Measurements from ENCODE around the gene CDH23. TPM values are rescaled to one million over a fixed set of nuclear protein-coding genes. Genes with fewer than 3 reads are reported as not detected.

The CDH23 gene
- total RNA-seq, 8 experiments from 2014 or later, result 1.6 to 81.3 (median 3.3) TPM

GRCh38 chr10:71635251-71635866 lies 238.6 kb downstream of the CDH23 start:
- WGBS, 10 experiments, result 40 to 90% (median 64%) methylated on average over 1 to 8 of the region's 13 CpGs; no CpG with 5 or more reads in 2 of the 10 experiments
- Histone ChIP-seq H3K4me1 (replicated peaks in 1 of 2) (peaks cover 58 to 63% of the 10 kb centered on the region in 2 donors), H3K27ac (peak overlapping the region in 1 of 2 donors; percentile 23), H3K4me3 (no peak overlapping the region)
- in situ Hi-C loops (cut with MboI; ENCODE audit: low pct_unique_long_range_greater_than_20kb in 2 of 9, low sequenced_read_pairs in 9 of 9, unreplicated experiment in 9 of 9), result no loop called here
- ATAC-seq (replicated peaks in 6 of 8), result no peak

GRCh38 chr10:71635867-71636266 lies 239.1 kb downstream of the CDH23 start:
- ATAC-seq (replicated peaks in 6 of 8), result no peak
- 25 to 100% (median 86%) methylated on average over 1 to 5 of the region's 5 CpGs; no CpG with 5 or more reads in 2 of the 10 experiments for WGBS, 10 experiments
- Histone ChIP-seq H3K27ac (no peak overlapping the region), H3K4me1 (replicated peaks in 1 of 2) (peaks cover 58 to 63% of the 10 kb centered on the region in 2 donors), H3K4me3 (no peak overlapping the region)
- in situ Hi-C loops (cut with MboI; ENCODE audit: low pct_unique_long_range_greater_than_20kb in 2 of 9, low sequenced_read_pairs in 9 of 9, unreplicated experiment in 9 of 9), result no loop called here

- no peak for ATAC-seq (replicated peaks in 6 of 8)
- in situ Hi-C loops (cut with MboI; ENCODE audit: low pct_unique_long_range_greater_than_20kb in 2 of 9, low sequenced_read_pairs in 9 of 9, unreplicated experiment in 9 of 9), result no loop called here
- H3K4me3 ChIP-seq, result no peak overlapping the region
- WGBS, 10 experiments, result 42 to 100% (median 92%) methylated on average over 1 to 4 of the region's 5 CpGs; no CpG with 5 or more reads in 2 of the 10 experiments
- H3K4me1 ChIP-seq (replicated peaks in 1 of 2), result peaks cover 55 to 58% of the 10 kb centered on the region in 2 donors
- H3K27ac ChIP-seq, result no peak overlapping the region
These were observed 239.9 kb downstream of the CDH23 start for GRCh38 chr10:71636588-71636987.

GRCh38 chr10:71637305-71637704 lies 240.6 kb downstream of the CDH23 start:
- in situ Hi-C loops (cut with MboI; ENCODE audit: low pct_unique_long_range_greater_than_20kb in 2 of 9, low sequenced_read_pairs in 9 of 9, unreplicated experiment in 9 of 9), result no loop called here
- no peak overlapping the region for H3K4me3 ChIP-seq
- 40 to 100% (median 90%) methylated on average over 1 of the region's 2 CpGs; no CpG with 5 or more reads in 6 of the 10 experiments for WGBS, 10 experiments
- no peak overlapping the region for H3K27ac ChIP-seq
- peaks cover 48 to 52% of the 10 kb centered on the region in 2 donors for H3K4me1 ChIP-seq (replicated peaks in 1 of 2)
- ATAC-seq (replicated peaks in 6 of 8), result no peak

- in situ Hi-C loops (cut with MboI; ENCODE audit: low pct_unique_long_range_greater_than_20kb in 2 of 9, low sequenced_read_pairs in 9 of 9, unreplicated experiment in 9 of 9), result no loop called here
- ATAC-seq (replicated peaks in 6 of 8), result peak in 6 of 8 experiments; percentile 4 to 61 (median 48)
- Histone ChIP-seq H3K4me3 (no peak overlapping the region), H3K4me1 (replicated peaks in 1 of 2) (peaks cover 39 to 42% of the 10 kb centered on the region in 2 donors), H3K27ac (peak overlapping the region in 1 of 2 donors; percentile 11)
- WGBS, 10 experiments, result 40 to 59% (median 48%) methylated on average over 2 to 10 of the region's 14 CpGs; no CpG with 5 or more reads in 4 of the 10 experiments
These were observed 241.5 kb downstream of the CDH23 start for GRCh38 chr10:71638064-71638821.

- 51 to 100% (median 69%) methylated on average over 1 to 12 of the region's 24 CpGs; no CpG with 5 or more reads in 5 of the 10 experiments for WGBS, 10 experiments
- peak in 7 of 8 experiments; percentile 10 to 76 (median 65) for ATAC-seq (replicated peaks in 6 of 8)
- Histone ChIP-seq H3K27ac (peak overlapping the region in 1 of 2 donors; percentile 11), H3K4me3 (no peak overlapping the region), H3K4me1 (replicated peaks in 1 of 2) (peaks cover 30 to 34% of the 10 kb centered on the region in 2 donors)
- in situ Hi-C loops (cut with MboI; ENCODE audit: low pct_unique_long_range_greater_than_20kb in 2 of 9, low sequenced_read_pairs in 9 of 9, unreplicated experiment in 9 of 9), result no loop called here
These were observed 242.4 kb downstream of the CDH23 start for GRCh38 chr10:71638822-71639719.

GRCh38 chr10:71640607-71641006 lies 243.9 kb downstream of the CDH23 start:
- peak in 2 of 8 experiments; percentile 36 to 61 for ATAC-seq (replicated peaks in 6 of 8)
- WGBS, 10 experiments, result 40 to 100% (median 72%) methylated on average over 1 to 5 of the region's 9 CpGs; no CpG with 5 or more reads in 2 of the 10 experiments
- peaks cover 15 to 20% of the 10 kb centered on the region in 2 donors for H3K4me1 ChIP-seq (replicated peaks in 1 of 2)
- in situ Hi-C loops (cut with MboI; ENCODE audit: low pct_unique_long_range_greater_than_20kb in 2 of 9, low sequenced_read_pairs in 9 of 9, unreplicated experiment in 9 of 9), result no loop called here
- H3K4me3 ChIP-seq, result no peak overlapping the region
- H3K27ac ChIP-seq, result no peak overlapping the region

- Histone ChIP-seq H3K4me1 (replicated peaks in 1 of 2) (peaks cover 11 to 20% of the 10 kb centered on the region in 2 donors), H3K27ac (no peak overlapping the region), H3K4me3 (no peak overlapping the region)
- no peak for ATAC-seq (replicated peaks in 6 of 8)
- in situ Hi-C loops (cut with MboI; ENCODE audit: low pct_unique_long_range_greater_than_20kb in 2 of 9, low sequenced_read_pairs in 9 of 9, unreplicated experiment in 9 of 9), result no loop called here
- WGBS, 10 experiments, result 52 to 100% (median 80%) methylated on average over 1 to 7 of the region's 7 CpGs; no CpG with 5 or more reads in 3 of the 10 experiments
These were observed 244.7 kb downstream of the CDH23 start for GRCh38 chr10:71641449-71641848.

GRCh38 chr10:71641986-71642385 lies 245.3 kb downstream of the CDH23 start:
- in situ Hi-C loops (cut with MboI; ENCODE audit: low pct_unique_long_range_greater_than_20kb in 2 of 9, low sequenced_read_pairs in 9 of 9, unreplicated experiment in 9 of 9), result no loop called here
- no peak overlapping the region for H3K4me3 ChIP-seq
- no peak overlapping the region for H3K27ac ChIP-seq
- no peak for ATAC-seq (replicated peaks in 6 of 8)
- 66 to 100% (median 80%) methylated on average over 1 to 5 of the region's 5 CpGs; no CpG with 5 or more reads in 5 of the 10 experiments for WGBS, 10 experiments
- H3K4me1 ChIP-seq (replicated peaks in 1 of 2), result peaks cover 11 to 20% of the 10 kb centered on the region in 2 donors

GRCh38 chr10:71643904-71644303 lies 247.2 kb downstream of the CDH23 start:
- H3K4me1 ChIP-seq (replicated peaks in 1 of 2), result peaks cover 15 to 21% of the 10 kb centered on the region in 2 donors
- in situ Hi-C loops (cut with MboI; ENCODE audit: low pct_unique_long_range_greater_than_20kb in 2 of 9, low sequenced_read_pairs in 9 of 9, unreplicated experiment in 9 of 9), result no loop called here
- no peak for ATAC-seq (replicated peaks in 6 of 8)
- WGBS, 10 experiments, result 60 to 85% (median 80%) methylated on average over 1 to 3 of the region's 6 CpGs; no CpG with 5 or more reads in 6 of the 10 experiments
- no peak overlapping the region for H3K27ac ChIP-seq
- H3K4me3 ChIP-seq, result no peak overlapping the region

- WGBS, 10 experiments, result 17 to 100% (median 80%) methylated on average over 1 to 4 of the region's 6 CpGs; no CpG with 5 or more reads in 5 of the 10 experiments
These were observed 247.8 kb downstream of the CDH23 start for GRCh38 chr10:71644307-71645180.

GRCh38 chr10:71645185-71645584 lies 248.5 kb downstream of the CDH23 start:
- no peak overlapping the region for H3K4me3 ChIP-seq
- no peak for ATAC-seq (replicated peaks in 6 of 8)
- in situ Hi-C loops (cut with MboI; ENCODE audit: low pct_unique_long_range_greater_than_20kb in 2 of 9, low sequenced_read_pairs in 9 of 9, unreplicated experiment in 9 of 9), result no loop called here
- H3K4me1 ChIP-seq (replicated peaks in 1 of 2), result peaks cover 10 to 16% of the 10 kb centered on the region in 2 donors
- no peak overlapping the region for H3K27ac ChIP-seq
- WGBS, 10 experiments, result 18 to 81% (median 80%) methylated on average over 1 to 3 of the region's 6 CpGs; no CpG with 5 or more reads in 7 of the 10 experiments

More at GRCh38 chr10:71644307-71645180, 247.8 kb downstream of the CDH23 start:
- in situ Hi-C loops (cut with MboI; ENCODE audit: low pct_unique_long_range_greater_than_20kb in 2 of 9, low sequenced_read_pairs in 9 of 9, unreplicated experiment in 9 of 9), result no loop called here
- no peak for ATAC-seq (replicated peaks in 6 of 8)
- H3K27ac ChIP-seq, result no peak overlapping the region
- H3K4me1 ChIP-seq (replicated peaks in 1 of 2), result peaks cover 14 to 16% of the 10 kb centered on the region in 2 donors
- H3K4me3 ChIP-seq, result no peak overlapping the region

Data from motor neuron (in vitro differentiated cells).